ENCODE results near the gene SEMA6A.

Gene SEMA6A

GRCh38 chr5:116616876-116617275 lies 42.3 kb upstream of the SEMA6A start:
- no peaks in the 10 kb centered on the region for H3K79me2 ChIP-seq (ENCODE audit: insufficient read depth, low read depth)
- no peak overlapping the region for H3K4me2 ChIP-seq
- H3K36me3 ChIP-seq (ENCODE audit: insufficient read depth) = no peaks in the 10 kb centered on the region
- H4K20me1 ChIP-seq (ENCODE audit: insufficient read depth) = no peaks in the 10 kb centered on the region
- H2AFZ ChIP-seq (ENCODE audit: low read depth) = no peak overlapping the region
- no peak overlapping the region for H3K9ac ChIP-seq
- no peak overlapping the region for H3K27ac ChIP-seq
- no peak overlapping the region for H3K4me3 ChIP-seq (IDR thresholded peaks at IDR 0.05; ENCODE audit: insufficient read depth, low read depth, low read length)
- H3K27me3 ChIP-seq (ENCODE audit: insufficient read depth, low read depth) = no peaks in the 10 kb centered on the region
- no peak for TF ChIP-seq CTCF (conservative IDR thresholded peaks at IDR 0.05; ENCODE audit: low read depth, low read length)
- H3K4me1 ChIP-seq (ENCODE audit: low read depth, poor library complexity, severe bottlenecking) = peaks cover 14% of the 10 kb centered on the region

GRCh38 chr5:116614603-116614920 lies 39.9 kb upstream of the SEMA6A start:
- H3K79me2 ChIP-seq (ENCODE audit: insufficient read depth, low read depth) = no peaks in the 10 kb centered on the region
- no peaks in the 10 kb centered on the region for H4K20me1 ChIP-seq (ENCODE audit: insufficient read depth)
- no peak for TF ChIP-seq CTCF (conservative IDR thresholded peaks at IDR 0.05; ENCODE audit: low read depth, low read length)
- H3K27ac ChIP-seq = no peak overlapping the region
- no peak overlapping the region for H3K4me3 ChIP-seq (IDR thresholded peaks at IDR 0.05; ENCODE audit: insufficient read depth, low read depth, low read length)
- no peak overlapping the region for H3K4me2 ChIP-seq
- no peaks in the 10 kb centered on the region for H3K36me3 ChIP-seq (ENCODE audit: insufficient read depth)
- no peak overlapping the region for H3K9ac ChIP-seq
- no peaks in the 10 kb centered on the region for H3K27me3 ChIP-seq (ENCODE audit: insufficient read depth, low read depth)
- no peak overlapping the region for H2AFZ ChIP-seq (ENCODE audit: low read depth)
- H3K4me1 ChIP-seq (ENCODE audit: low read depth, poor library complexity, severe bottlenecking) = peaks cover 14% of the 10 kb centered on the region

GRCh38 chr5:116613445-116613844 lies 38.8 kb upstream of the SEMA6A start:
- Histone ChIP-seq H3K36me3 (ENCODE audit: insufficient read depth) (no peaks in the 10 kb centered on the region), H3K4me1 (ENCODE audit: low read depth, poor library complexity, severe bottlenecking) (peaks cover 14% of the 10 kb centered on the region), H3K4me2 (no peak overlapping the region; the same call in 1 of the 2 replicates), H3K9ac (no peak overlapping the region), H3K4me3 (IDR thresholded peaks at IDR 0.05; ENCODE audit: insufficient read depth, low read depth, low read length) (no peak overlapping the region), H3K79me2 (ENCODE audit: insufficient read depth, low read depth) (no peaks in the 10 kb centered on the region), H4K20me1 (ENCODE audit: insufficient read depth) (no peaks in the 10 kb centered on the region), H3K27ac (no peak overlapping the region), H3K27me3 (ENCODE audit: insufficient read depth, low read depth) (no peaks in the 10 kb centered on the region), H2AFZ (ENCODE audit: low read depth) (no peak overlapping the region)
- TF ChIP-seq CTCF (conservative IDR thresholded peaks at IDR 0.05; ENCODE audit: low read depth, low read length) = no peak

- Histone ChIP-seq H2AFZ (ENCODE audit: low read depth) (no peak overlapping the region), H3K9ac (no peak overlapping the region), H3K4me3 (IDR thresholded peaks at IDR 0.05; ENCODE audit: insufficient read depth, low read depth, low read length) (no peak overlapping the region)
Measured at GRCh38 chr5:116612431-116612830, 37.8 kb upstream of the SEMA6A start.

More at GRCh38 chr5:116612431-116612830, 37.8 kb upstream of the SEMA6A start:
- Histone ChIP-seq H3K27ac (no peak overlapping the region), H3K4me2 (no peak overlapping the region), H3K4me1 (ENCODE audit: low read depth, poor library complexity, severe bottlenecking) (peaks cover 14% of the 10 kb centered on the region), H3K79me2 (ENCODE audit: insufficient read depth, low read depth) (no peaks in the 10 kb centered on the region), H3K36me3 (ENCODE audit: insufficient read depth) (no peaks in the 10 kb centered on the region), H4K20me1 (ENCODE audit: insufficient read depth) (no peaks in the 10 kb centered on the region), H3K27me3 (ENCODE audit: insufficient read depth, low read depth) (no peaks in the 10 kb centered on the region)
- no peak for TF ChIP-seq CTCF (conservative IDR thresholded peaks at IDR 0.05; ENCODE audit: low read depth, low read length)

All from KMS-11 (cell line).